T-helper 1 cell treated with Interleukin-12 subunit alpha and Interleukin-12 subunit beta and Interleukin-4 antibody, amounts not matched to agents 30 ng/mL and 1 ng/mL, for 36 hours (primary cell): Measurements from ENCODE around the gene SLC3A2. TPM values are rescaled to one million over a fixed set of nuclear protein-coding genes. Genes with fewer than 3 reads are reported as not detected.
"Not testable (repeated sequence)": the region's sequence is repeated elsewhere in the genome, so short reads cannot be mapped to it uniquely, and the experiment has no call there.

Experiments
- intact Hi-C: fragments of 100-400 bp; cut with micrococcal nuclease; formaldehyde crosslinking; loops from one replicate; pipeline ENCODE4 v1.15.1; 2024
- total RNA-seq: library from RNA; stranded (reverse); gene quantifications from 2 replicates; pipeline ENCODE4 v1.2.3, GENCODE V29; 2022

Gene SLC3A2
- total RNA-seq, 1 donor from 2014 or later: 202 TPM

DNA sequence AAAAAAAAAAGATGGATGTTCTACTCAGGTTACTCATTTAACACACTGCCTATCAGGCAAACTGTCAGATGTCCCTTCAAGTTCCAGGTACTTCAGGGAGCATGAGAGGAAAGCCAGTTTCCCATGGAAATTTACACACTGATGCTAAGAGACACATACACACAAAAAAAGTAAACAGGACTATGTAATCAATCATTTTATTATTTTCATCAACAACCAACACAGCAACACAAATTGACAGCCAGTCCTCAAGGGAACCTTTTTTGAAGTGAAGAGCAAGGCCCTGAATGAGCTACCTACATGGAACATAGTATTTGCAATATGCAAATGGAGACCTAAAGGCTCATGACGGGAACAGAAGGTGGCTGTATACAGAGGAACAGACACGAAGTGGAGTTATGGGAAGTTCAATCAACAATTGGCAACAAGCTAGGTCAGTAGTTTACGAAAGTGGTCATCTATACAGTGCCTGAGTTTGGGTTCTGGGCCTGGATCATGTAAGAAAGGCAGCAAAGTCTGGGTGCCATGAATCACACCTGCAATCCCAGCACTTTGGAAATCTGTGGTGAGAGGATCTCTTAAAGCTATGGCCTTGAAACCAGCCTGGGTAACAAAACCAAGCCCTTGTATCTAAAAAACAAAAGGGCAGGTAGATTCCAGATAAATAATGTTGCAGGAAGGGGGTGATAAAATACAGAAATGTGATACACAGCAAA, 28.7 kb upstream of the SLC3A2 start:
- intact Hi-C loops: no loop called here

- intact Hi-C loops: no loop called here
These were observed 28.0 kb upstream of the SLC3A2 start for GRCh38 chr11:62852523-62853188.

DNA sequence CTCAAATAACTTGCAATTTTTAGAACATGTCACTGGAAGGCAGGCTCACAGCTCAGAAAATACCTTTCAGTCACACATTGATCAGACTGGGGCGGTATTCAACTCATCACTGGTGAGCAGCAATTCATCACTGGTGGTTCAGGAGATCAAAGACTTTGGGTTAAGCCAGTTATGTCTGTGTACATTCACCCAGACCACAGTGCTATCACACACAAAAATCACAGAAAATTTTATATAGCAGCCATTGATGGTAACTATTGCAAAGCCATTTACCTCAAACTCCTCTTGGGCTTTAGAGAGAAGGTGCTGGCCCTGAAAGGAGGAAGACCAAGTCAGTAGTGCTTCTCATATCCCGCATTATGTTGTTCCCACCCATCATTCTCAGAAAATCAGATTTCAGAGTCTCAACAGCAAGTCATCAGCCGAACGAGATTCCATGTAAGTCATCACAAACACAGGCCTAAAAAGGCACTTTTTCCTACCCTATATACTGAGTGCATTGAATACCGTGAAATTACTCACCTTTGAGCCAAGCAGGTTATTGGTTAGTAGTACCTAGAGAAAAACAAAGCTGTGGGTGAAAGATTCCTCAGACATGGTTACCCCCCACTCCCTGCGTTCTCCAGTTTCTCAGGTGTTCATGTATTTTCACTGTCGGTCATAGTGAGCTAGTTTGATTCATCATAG, 27.3 kb upstream of the SLC3A2 start:
- intact Hi-C loops: no loop called here

DNA sequence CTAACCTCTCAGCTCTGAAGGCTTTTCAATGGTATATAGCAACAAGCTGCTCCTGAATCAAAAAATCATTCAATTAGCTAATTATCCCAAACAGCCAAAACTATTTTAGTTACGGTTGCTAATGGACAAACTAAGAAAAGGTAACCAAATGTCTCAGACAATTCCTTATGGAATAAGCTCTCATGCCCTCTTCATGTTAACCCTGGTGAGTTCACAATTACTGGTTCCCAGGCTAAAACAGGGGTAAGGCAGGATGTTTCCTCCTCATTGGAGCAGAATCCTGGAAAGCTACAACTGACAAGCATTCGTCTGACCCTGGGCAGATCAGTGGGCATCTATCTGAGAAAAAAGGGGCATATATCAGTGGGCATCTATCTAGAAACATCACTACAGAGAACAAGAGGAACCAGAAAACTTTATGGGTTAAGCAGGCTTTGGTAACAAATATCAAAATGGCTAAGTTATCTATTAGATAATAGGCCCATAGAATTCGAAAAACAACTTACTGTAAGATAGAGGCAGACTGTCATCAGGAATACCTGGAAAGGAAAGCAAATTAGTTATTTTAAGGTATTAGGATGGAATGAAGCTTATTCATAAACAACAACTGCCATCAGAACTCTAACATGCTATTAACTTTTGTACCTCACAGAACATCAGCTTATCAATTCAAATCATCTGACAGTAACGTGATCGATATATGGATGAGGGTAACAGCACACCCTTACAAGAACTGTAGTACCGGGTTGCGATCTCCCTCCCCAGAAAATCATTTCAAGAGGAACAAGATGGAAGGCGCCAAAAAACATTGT, 26.5 kb upstream of the SLC3A2 start:
- intact Hi-C loops: no loop called here

DNA sequence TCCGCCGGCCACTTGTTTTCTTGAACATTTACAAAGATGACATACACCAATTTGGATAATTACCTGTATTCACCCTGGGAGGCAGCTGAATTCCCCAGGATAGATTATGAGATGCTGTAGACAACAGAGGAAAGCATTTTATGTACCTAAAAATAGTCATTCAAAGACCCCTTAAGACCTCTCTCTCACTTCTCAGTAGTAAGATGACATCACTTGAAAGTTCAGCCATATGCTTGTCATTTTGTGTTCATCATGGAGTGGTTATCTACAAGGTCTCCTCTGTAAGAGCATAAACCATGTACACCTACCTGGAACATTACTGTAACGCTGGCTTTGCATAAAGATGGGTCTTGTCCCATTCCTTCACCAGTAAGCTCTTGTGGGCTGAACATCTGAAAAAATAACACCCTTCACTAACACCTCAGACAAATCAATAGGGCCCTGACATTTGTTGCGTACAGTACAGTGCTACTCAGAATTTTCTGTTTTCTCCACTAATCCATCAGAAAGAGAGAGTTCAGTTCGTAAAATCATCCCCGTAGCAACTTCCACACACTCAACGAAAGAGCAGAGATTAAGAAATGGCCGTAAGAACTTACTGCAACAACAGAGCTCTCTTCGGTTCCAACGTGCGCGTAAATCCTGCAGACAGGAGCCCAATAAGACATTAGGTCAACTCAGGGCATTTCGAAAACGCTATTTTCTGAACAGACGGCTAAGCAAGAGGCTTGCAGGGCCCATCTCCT, 25.7 kb upstream of the SLC3A2 start:
- intact Hi-C loops: loop anchor here (1.0 kb wide), 4 partner anchors 50 to 298 kb away; partner anchors contain the start of genes NXF1 and POLR2G

DNA sequence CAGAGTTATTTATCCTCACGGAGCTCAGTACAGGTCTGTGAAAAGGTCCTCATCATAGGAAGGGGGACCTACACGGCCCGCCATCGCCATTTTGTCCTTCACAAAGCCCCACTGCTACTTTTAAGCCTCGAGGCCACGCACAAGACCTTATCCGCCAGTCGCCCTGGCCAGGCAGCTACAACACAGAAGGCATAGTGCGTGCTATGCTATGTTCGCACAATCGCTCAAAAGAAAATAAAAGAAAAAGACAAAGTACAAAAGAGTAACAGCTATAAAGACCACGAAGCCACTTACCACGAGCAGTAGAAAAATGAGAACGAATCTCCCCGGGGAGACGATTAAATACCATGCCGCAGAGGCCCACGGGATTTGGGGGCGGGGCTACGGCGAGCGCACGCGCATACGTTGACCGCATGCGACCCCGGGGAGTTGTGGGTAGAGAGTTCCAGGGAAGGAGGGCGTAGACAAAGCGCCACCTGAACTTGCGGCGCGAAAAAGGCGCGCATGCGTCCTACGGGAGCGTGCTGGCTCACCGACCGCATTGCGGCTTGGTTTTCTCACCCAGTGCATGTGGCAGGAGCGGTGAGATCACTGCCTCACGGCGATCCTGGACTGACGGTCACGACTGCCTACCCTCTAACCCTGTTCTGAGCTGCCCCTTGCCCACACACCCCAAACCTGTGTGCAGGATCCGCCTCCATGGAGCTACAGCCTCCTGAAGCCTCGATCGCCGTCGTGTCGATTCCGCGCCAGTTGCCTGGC, 24.9 kb upstream of the SLC3A2 start:
- intact Hi-C loops: loop anchor here (1.0 kb wide), 12 partner anchors 14 to 298 kb away; partner anchors contain the start of genes EEF1G, NXF1, POLR2G and SLC3A2

- intact Hi-C loops: loop anchor here (1.0 kb wide), 8 partner anchors 15 to 283 kb away; partner anchors contain the start of genes EEF1G, SLC3A2, STX5 and TAF6L
These were observed 24.3 kb upstream of the SLC3A2 start for GRCh38 chr11:62856333-62856895.

- intact Hi-C loops: no loop called here
These were observed 23.1 kb upstream of the SLC3A2 start for GRCh38 chr11:62857541-62857982.

DNA sequence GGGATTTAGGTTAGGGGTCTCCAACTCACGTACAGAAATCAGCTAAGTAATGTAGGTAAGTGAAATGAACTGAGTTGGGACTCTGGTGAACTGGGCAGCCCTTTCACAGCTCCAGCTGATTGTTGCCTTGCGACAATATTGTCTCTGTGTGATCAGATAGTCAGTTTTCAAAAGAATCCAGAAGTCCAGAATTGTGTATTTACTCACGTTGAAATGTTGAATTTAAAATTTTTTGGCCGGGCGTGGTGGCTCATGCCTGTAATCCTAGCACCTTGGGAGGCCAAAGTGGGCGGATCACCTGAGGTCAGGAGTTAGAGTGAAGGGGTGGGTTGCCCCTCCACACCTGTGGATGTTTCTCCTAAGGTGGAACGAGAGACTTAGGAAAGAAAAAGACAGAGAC, 22.5 kb upstream of the SLC3A2 start:
- intact Hi-C loops: no loop called here

DNA sequence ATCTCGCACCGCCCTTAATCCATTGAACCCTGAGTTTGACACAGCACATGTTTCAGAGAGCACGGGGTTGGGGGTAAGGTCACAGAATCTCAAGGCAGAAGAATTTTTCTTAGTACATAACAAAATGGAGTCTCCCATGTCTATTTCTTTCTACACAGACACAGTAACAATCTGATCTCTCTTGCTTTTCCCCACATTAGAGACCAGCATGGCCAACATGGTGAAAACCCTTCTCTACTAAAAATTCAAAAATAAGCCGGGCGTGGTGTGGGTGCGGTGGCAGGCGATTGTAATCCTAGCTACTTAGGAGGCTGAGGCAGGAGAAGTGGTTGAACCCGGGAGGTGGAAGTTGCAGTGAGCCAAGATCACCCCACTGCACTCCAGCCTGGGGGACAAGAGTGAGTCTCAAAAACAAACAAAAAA, 21.4 kb upstream of the SLC3A2 start:
- intact Hi-C loops: not testable (repeated sequence)

- intact Hi-C loops: no loop called here
These were observed 19.7 kb upstream of the SLC3A2 start for GRCh38 chr11:62860835-62861563.

DNA sequence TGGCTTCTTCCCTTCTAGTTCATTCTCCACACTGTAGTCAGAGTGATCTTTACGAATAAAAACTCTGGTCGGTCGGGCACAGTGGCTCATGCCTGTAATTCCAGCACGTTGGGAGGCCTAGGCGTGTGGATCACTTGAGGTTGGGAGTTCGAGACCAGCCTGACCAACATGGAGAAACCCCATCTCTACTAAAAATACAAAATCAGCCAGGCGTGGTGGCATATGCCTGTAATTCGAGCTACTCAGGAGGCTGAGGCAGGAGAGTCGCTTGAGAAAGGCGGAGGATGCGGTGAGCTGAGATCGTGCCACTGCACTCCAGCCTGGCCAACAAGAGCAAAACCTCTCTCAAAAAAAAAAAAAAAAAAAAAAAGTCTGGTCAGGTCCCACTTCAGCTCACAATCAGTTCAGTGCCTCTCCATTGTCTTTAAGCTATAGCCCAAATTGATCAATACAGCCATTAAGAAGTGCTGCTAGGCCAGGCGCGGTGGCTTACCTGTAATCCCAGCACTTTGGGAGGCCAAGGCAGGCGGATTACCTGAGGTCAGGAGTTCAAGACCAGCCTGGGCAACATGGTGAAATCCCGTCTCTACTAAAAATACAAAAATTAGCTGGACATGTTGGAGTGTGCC, 19.0 kb upstream of the SLC3A2 start:
- intact Hi-C loops: loop anchor here (1.0 to 2.0 kb wide), 11 partner anchors 19 to 481 kb away; partner anchors contain the start of genes HNRNPUL2, NXF1, SLC3A2 and TAF6L

DNA sequence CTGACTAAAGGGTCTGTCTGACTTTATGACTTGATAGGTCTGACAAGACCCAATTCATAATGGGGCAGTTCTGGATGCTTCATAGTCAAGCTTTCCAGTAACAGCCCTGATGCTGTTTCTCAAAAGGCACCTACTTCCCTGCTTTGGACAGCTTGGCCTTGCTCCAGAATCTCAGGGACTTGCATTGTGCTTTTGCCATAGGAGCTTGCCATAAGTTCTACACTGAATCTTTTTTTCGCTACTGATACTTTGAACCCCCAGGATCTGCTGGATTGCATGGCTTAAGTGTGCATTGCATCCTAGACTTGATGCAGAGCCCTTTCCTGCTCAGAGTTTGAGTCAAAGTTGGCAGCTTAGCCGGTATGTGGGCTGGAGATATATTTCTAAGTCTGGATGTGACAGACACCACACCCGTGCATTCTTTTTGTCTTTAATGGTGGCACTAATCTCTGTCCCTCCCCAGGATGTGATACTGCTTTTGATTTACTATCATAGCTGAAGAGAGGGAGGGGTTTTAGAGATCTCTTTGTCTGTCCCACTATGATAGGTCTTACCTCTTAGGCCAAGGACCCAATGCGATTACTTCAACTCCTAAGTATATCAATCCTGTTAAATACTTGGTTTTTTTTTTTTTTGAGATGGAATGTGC, 16.9 kb upstream of the SLC3A2 start:
- intact Hi-C loops: loop anchor here (2.0 kb wide), 3 partner anchors 193 to 469 kb away; partner anchors contain the start of gene UQCC3

- intact Hi-C loops: no loop called here
These were observed 15.1 kb upstream of the SLC3A2 start for GRCh38 chr11:62865635-62866034.

GRCh38 chr11:62874851-62875250, 5.8 kb upstream of the SLC3A2 start:
- intact Hi-C loops: no loop called here

- intact Hi-C loops: no loop called here
These were observed 4.8 kb upstream of the SLC3A2 start for GRCh38 chr11:62875698-62876478.

- intact Hi-C loops: no loop called here
These were observed 4.0 kb upstream of the SLC3A2 start for GRCh38 chr11:62876712-62877111.
